PC-9 (cell line): ENCODE data around the gene HPN. TPM values are rescaled to one million over a fixed set of nuclear protein-coding genes. Genes with fewer than 3 reads are reported as not detected.
A peak's percentile ranks its signal among the peaks of the same experiment; 100 is the strongest.

ENCODE experiments used
- BruUV-seq: library from RNA; stranded (reverse); fragments of 400-500 nt; replicated peaks from 2 replicates; lab custom pipeline; 2021; lab: Mats Ljungman, UMichigan
- CTCF ChIA-PET: fragments of 300-600 bp; sonication (Branson Sonifier 250); formaldehyde crosslinking; loops from one replicate; lab custom pipeline; 2022; ENCODE audit warnings: antibody characterized with exemption; lab: Charles Lee
- POLR2A ChIA-PET: fragments of 300-600 bp; sonication (Branson Sonifier 250); formaldehyde crosslinking; loops from one replicate; lab custom pipeline; 2022; ENCODE audit warnings: antibody characterized with exemption; ENCODE audit not compliant: unreplicated experiment; lab: Charles Lee
- DNase-seq, 2 experiments: peaks; one replicate each; pipeline versions ENCODE4 v3.0.0 to v3.0.0-alpha.2; 2015 to 2022; ENCODE audit warnings: mixed read lengths in 1 of 2
- H2AFZ ChIP-seq: fragments of 200-600 bp; sonication (generic); 2 replicates; pipeline ENCODE4 v1.8.1; 2017; ENCODE audit warnings: antibody characterized with exemption
- H3F3A ChIP-seq: fragments of 200-600 bp; sonication (generic); 2 replicates; pipeline ENCODE4 v1.8.1; 2017; ENCODE audit warnings: antibody characterized with exemption, mild to moderate bottlenecking, low read depth; ENCODE audit not compliant: insufficient read depth
- H3K27ac ChIP-seq: fragments of 200-600 bp; sonication (generic); 2 replicates; pipeline ENCODE4 v1.6.1; 2016; ENCODE audit warnings: mixed run types
- H3K27me3 ChIP-seq: fragments of 200-600 bp; sonication (generic); 2 replicates; pipeline ENCODE4 v1.6.1; 2016; ENCODE audit warnings: low read depth, mixed run types; ENCODE audit not compliant: insufficient read depth
- H3K36me3 ChIP-seq: fragments of 200-600 bp; sonication (generic); 2 replicates; pipeline ENCODE4 v1.6.1; 2016; ENCODE audit warnings: low read depth, mixed run types
- H3K4me1 ChIP-seq: fragments of 200-600 bp; sonication (generic); replicated peaks from 2 replicates; pipeline ENCODE4 v1.6.1; 2016; ENCODE audit warnings: mixed run types; ENCODE audit not compliant: insufficient read depth
- H3K4me2 ChIP-seq: fragments of 200-600 bp; sonication (generic); 2 replicates; pipeline ENCODE4 v1.6.1; 2017; ENCODE audit warnings: mixed run types
- H3K4me3 ChIP-seq: fragments of 200-600 bp; sonication (generic); 2 replicates; pipeline ENCODE4 v1.6.1; 2016; ENCODE audit warnings: mixed run types
- H3K79me2 ChIP-seq: fragments of 200-600 bp; sonication (generic); 2 replicates; pipeline ENCODE4 v1.6.1; 2017; ENCODE audit warnings: low read depth, mixed run types
- H3K9me2 ChIP-seq: fragments of 200-600 bp; sonication (generic); 2 replicates; pipeline ENCODE4 v1.8.1; 2017; ENCODE audit warnings: mild to moderate bottlenecking; ENCODE audit not compliant: insufficient read depth
- H3K9me3 ChIP-seq: fragments of 200-600 bp; sonication (generic); 2 replicates; pipeline ENCODE4 v1.8.1; 2016; ENCODE audit warnings: low read depth; ENCODE audit not compliant: insufficient read depth
- H4K20me1 ChIP-seq: fragments of 200-600 bp; sonication (generic); 2 replicates; pipeline ENCODE4 v1.8.1; 2017; ENCODE audit not compliant: insufficient read depth
- EZH2 ChIP-seq: fragments of 200-600 bp; sonication (generic); IDR thresholded peaks from 2 replicates; pipeline ENCODE4 v1.8.0; 2017; ENCODE audit warnings: antibody characterized with exemption, low read depth
- intact Hi-C: fragments of 100-400 bp; cut with micrococcal nuclease; formaldehyde crosslinking; loops from one replicate; pipeline ENCODE4 v1.10.0; 2022; ENCODE audit not compliant: unreplicated experiment
- total RNA-seq: library from RNA; stranded (reverse); gene quantifications from 2 replicates; pipeline ENCODE4 v1.2.3, GENCODE V29; 2021
- TF ChIP-seq, protein P1 (sequence below): fragments of 200-600 bp; sonication (generic); conservative IDR thresholded peaks from 2 replicates; pipeline ENCODE4 v1.6.1; 2017; ENCODE audit warnings: mixed run types, antibody characterized with exemption, mild to moderate bottlenecking, moderate library complexity

The HPN gene
- total RNA-seq, 1 experiment from 2014 or later = 12.3 TPM

DNA sequence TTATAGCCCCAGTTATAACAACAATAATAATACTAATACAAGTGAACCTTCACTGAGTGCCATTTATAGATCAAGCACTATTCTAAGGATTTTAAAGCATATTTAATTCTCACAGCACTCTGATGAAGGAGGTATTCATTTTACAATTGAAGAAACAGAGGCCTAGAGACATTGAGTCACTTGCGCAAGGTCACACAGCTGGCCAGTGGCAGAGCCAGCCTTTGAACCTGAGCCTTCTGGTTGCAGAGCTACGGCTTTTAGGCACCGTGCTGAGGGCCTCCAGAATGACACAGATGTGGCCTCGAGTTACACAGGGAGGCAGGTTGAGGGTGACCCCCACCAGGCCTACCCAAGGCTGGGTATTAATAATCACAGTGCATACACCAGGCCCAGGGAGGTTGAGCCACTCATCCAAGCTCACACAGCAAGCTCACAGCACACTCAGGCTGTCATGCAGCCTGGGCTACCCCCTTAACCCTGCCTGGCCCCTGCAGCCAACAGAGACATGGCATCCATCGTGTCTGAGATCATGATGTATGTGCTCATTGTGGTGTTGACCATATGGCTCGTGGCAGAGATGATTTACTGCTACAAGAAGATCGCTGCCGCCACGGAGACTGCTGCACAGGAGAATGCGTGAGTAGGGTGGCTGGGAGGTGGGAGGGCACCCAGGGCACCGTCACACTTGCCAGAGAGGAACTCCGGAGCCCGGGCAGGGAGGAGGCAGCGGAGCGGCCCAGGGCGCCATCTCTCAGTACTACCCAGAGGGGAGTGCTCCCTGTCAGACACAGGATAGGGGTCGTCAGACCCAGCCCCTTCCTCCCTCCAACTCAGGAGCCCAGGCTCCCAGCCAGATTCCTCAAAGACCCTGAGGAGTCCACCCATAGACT is 2.7 kb upstream of the HPN start:
- H3K27me3 ChIP-seq = no peaks in the 10 kb centered on the region
- H3K4me2 ChIP-seq = no peak overlapping the region
- H3K36me3 ChIP-seq = no peaks in the 10 kb centered on the region
- H3K9me3 ChIP-seq = no peaks in the 10 kb centered on the region
- peaks cover 8% of the 10 kb centered on the region; the same call in 1 of the 2 replicates for H3K4me1 ChIP-seq
- H3K27ac ChIP-seq = no peak overlapping the region
- no peaks in the 10 kb centered on the region for H4K20me1 ChIP-seq
- no peak overlapping the region for H3K4me3 ChIP-seq
- ChIA-PET POLR2A (no interaction called here), CTCF (no interaction called here)
- no TSS peak for BruUV-seq
- DNase-seq = no peak
- intact Hi-C loops = no loop called here
- H3F3A ChIP-seq = peaks cover 2% of the 10 kb centered on the region; the same call in 1 of the 2 replicates
- no peaks in the 10 kb centered on the region for H3K79me2 ChIP-seq
- TF ChIP-seq EZH2 = no peak
- TF ChIP-seq, protein P1, sequence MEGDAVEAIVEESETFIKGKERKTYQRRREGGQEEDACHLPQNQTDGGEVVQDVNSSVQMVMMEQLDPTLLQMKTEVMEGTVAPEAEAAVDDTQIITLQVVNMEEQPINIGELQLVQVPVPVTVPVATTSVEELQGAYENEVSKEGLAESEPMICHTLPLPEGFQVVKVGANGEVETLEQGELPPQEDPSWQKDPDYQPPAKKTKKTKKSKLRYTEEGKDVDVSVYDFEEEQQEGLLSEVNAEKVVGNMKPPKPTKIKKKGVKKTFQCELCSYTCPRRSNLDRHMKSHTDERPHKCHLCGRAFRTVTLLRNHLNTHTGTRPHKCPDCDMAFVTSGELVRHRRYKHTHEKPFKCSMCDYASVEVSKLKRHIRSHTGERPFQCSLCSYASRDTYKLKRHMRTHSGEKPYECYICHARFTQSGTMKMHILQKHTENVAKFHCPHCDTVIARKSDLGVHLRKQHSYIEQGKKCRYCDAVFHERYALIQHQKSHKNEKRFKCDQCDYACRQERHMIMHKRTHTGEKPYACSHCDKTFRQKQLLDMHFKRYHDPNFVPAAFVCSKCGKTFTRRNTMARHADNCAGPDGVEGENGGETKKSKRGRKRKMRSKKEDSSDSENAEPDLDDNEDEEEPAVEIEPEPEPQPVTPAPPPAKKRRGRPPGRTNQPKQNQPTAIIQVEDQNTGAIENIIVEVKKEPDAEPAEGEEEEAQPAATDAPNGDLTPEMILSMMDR = no peak
- no peaks in the 10 kb centered on the region for H3K9me2 ChIP-seq
- no peak overlapping the region for H2AFZ ChIP-seq

DNA sequence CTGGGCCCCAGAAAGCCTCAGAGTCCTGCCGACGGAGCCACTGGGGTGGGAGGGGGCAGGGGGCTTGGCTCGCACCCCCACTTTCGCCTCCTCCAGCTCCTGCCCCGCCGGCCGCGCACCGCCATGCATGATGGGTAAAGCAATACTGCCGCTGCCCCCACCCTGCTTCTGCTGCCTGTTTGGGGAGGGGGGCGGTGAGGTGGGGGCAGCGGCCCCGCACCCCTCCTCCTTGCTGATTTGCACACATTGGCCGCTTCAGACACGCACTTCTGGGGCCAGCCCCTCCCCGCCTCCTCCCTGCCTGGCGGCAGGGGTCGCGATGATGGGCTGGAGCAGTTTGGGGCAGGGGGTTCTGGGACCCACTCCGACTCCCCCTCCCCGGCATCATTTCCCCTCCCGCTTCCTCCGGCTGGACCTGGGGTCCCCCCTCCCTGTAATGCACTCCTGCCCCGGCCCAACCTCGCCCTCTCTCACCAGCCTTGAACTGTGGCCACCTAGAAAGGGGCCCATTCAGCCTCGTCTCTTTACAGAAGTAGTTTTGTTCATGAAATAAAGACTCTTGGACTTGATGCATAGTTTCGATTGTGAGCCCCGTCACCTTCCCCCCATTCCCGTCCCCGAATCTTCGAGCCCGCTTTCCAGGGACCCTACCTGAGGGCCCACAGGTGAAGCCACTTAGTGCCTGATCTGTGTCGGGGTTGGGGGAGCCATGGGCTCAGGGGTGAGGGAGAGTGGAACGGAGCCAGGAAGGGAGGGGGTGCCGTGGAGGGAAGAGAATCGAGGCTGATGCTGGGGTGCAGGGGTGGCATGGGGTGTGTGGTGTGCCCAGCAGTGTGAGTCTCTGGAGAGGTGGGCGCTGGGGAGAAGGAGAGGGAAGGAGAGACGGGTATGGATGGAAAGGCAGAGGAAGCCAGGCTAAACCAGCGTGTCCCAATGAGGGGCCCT is 1.4 kb upstream of the HPN start:
- POLR2A ChIA-PET = no interaction called here

More for the DNA sequence above, 1.4 kb upstream of the HPN start:
- no TSS peak for BruUV-seq
- no peak for DNase-seq
- CTCF ChIA-PET = no interaction called here
- Histone ChIP-seq H3K9me2 (no peaks in the 10 kb centered on the region), H3K27ac (no peak overlapping the region), H3K4me1 (peaks cover 8% of the 10 kb centered on the region; the same call in 1 of the 2 replicates), H3K79me2 (no peaks in the 10 kb centered on the region), H3K4me3 (no peak overlapping the region; the same call in 1 of the 2 replicates), H3F3A (peaks cover 6% of the 10 kb centered on the region; the same call in 1 of the 2 replicates), H4K20me1 (no peaks in the 10 kb centered on the region), H3K9me3 (no peaks in the 10 kb centered on the region), H3K4me2 (peak overlapping the region; percentile 73; the same call in 1 of the 2 replicates), H3K36me3 (no peaks in the 10 kb centered on the region), H3K27me3 (no peaks in the 10 kb centered on the region), H2AFZ (no peak overlapping the region)
- TF ChIP-seq EZH2 = no peak
- TF ChIP-seq, protein P1 = no peak
- intact Hi-C loops = no loop called here
